Measurements from ENCODE around the gene RBM44.

The RBM44 gene

DNA sequence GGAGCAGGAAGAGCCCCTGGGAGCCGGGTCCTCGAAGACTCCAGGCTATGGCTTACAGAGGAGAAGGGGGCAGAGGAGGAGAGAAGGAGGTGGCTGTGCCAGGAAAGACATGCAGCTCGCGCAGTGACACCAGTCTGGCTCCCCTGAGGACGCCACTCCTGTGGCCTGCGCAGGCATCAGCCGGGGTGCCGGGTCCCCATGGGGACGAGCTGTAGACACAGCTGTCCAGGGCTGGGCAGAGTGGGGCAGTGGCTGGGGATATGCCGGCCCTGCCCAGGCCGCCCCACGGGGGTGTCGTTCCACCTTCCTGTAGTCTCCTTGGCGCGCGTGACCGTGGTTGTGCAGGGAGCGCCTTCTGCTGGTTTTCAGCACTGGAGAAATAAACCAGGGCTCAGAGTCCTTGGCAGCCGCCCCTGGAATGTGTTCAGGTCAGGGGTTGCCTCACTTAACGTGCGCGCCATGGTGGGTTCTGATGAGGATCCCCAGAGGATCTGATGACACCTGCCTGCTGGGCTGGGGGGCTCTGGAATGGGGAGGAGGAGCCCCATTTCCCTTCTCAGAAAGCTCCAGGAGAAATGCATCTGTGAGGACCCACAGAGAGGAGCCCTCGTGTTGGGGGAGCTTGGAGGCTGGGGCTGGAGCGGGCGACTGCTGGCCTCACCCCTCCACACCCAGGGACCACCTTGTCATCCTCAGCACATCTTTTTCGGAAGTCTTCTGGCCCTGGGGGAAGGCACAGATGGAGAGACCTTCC lies 87.5 kb downstream of the RBM44 start:
- no peak for DNase-seq (ENCODE audit: low spot score)

- no peak for DNase-seq (ENCODE audit: low spot score)
Measured at GRCh38 chr2:237886685-237887481, 88.3 kb downstream of the RBM44 start.

- DNase-seq (ENCODE audit: low spot score): peak; percentile 50
Measured at GRCh38 chr2:237888389-237888788, 89.8 kb downstream of the RBM44 start.

DNA sequence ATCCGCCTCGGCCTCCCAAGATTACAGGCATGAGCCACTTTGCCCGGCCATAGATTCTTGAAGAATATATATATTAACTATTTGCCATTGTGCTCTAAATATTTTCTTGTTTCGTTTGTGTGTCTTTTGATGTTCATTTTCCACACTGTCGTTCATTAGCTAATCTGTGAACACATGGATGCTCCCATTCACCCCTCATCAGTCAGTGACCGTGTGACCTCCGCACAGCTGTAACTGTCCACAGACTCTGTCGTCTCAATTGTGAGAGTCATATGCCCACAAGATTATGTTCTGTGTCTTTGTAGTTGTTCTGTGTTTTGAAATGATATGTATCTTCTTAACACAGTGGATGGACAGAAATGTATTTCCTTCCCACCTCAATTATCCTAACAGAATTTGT lies 90.4 kb downstream of the RBM44 start:
- no peak for DNase-seq (ENCODE audit: low spot score)

DNA sequence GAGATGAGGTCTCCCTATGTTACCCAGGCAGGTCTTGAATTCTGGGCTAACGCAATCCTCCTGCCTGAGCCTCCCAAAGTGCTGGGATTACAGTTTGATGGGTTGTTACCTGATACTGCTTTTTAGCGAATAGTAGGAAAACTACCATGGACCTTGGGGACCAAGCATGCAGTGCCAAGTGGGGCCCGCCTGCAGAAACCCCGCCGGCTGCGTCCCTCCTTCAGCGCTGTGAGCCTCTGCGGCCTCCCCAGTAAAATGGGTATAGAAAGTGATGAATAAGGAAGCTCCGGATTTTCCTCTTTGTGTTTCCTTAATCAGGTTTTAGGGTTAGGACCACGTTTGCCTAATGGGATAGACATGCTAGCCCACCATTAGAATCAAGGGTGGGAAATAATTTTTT lies 91.2 kb downstream of the RBM44 start:
- DNase-seq (ENCODE audit: low spot score): no peak
